ENCODE measurements around the gene CDK19. TPM values are rescaled to one million over a fixed set of nuclear protein-coding genes. Genes with fewer than 3 reads are reported as not detected.

CDK19 gene
- total RNA-seq, 1 donor from 2014 or later, result 11.9 TPM

Other genes starting within 250 kb of the CDK19 start
- gene AMD1, start 59.3 kb upstream of the CDK19 start, total RNA-seq, result 71.9 TPM
- gene GTF3C6, start 143.2 kb upstream of the CDK19 start, total RNA-seq, result 69.0 TPM
- 33.1 TPM for gene RPF2, start 166.6 kb upstream of the CDK19 start, total RNA-seq